OCI-LY3 (cell line): ENCODE measurements around the gene SART1.

ENCODE experiments used
- CTCF ChIP-seq: fragments of 200-600, 300-600 bp; sonication (generic); IDR thresholded peaks from 2 replicates; pipeline ENCODE4 v1.5.1; 2014; ENCODE audit warnings: antibody characterized with exemption, low read length, low read depth
- EZH2phosphoT487 ChIP-seq: fragments of 200-600 bp; shearing (Covaris generic); IDR thresholded peaks from 2 replicates; pipeline ENCODE4 v1.6.1; 2018; ENCODE audit warnings: antibody characterized with exemption, mixed run types, low read depth

DNA sequence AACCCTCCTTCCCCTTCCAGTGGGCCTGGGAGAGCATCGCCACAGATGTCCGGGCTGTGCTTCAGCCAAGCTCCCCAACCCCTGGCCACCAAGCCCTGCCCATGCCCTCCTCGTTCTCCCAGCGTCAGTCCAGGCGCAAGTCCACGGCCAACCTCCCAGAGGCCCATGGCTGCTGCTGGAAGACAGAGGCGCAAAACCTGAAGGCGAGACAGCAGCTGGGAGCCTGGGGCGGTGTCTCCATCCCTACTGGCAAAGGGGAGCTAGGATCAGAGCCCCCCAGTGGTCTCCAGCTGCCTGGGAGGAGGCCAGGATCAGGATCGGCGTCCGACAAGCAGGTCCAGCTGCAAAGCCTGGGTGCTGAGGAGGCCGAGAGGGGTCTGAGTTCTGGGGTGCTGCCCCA lies 14.4 kb upstream of the SART1 start:
- TF ChIP-seq CTCF (no peak), EZH2phosphoT487 (no peak)
